OCI-LY7 (cell line): ENCODE measurements around the gene ODAM.

Source experiments
- EZH2phosphoT487 ChIP-seq: fragments of 200-600 bp; sonication (generic); IDR thresholded peaks from 2 replicates; pipeline ENCODE4 v1.6.1; 2018; ENCODE audit warnings: low read depth, borderline replicate concordance, mild to moderate bottlenecking, mixed run types, antibody characterized with exemption, low read length, moderate library complexity, mixed read lengths
- TF ChIP-seq, protein P1 (sequence below): fragments of 200-600 bp; sonication (generic); conservative IDR thresholded peaks from 2 replicates; pipeline ENCODE4 v1.5.1; 2014; ENCODE audit warnings: mild to moderate bottlenecking, antibody characterized with exemption, low read length, moderate library complexity, mixed read lengths

DNA sequence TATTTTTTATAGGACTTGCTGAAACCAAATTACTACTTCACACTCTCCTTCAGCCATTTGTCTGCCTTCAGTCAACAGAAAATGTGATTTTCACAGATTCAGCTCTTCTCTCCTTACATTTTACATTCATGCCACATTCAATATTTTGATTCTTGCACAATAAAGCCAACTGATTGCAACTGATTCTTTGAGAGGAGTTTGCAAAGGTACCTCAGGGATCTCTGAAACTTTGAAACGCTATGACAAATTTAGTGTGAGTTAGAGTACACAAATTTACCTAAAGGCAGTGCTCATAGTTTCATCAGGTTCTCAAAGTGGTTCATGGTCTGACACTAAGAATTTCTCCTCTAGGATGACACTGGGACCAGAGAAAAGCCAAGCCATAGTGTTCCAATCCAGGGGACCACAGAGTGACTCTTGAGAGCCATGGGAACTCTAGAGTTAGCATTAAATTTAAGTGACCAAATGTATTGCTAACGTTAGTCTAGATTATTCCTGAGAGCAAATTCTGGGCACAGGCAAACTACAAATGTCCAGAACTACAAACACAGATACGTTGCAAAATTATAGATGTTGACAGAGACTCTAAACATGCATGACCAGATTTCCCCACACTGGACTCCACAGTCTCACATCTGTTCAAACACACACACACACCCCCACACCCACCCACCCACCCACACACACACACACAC lies 55.9 kb downstream of the ODAM start:
- no peak for TF ChIP-seq EZH2phosphoT487
- TF ChIP-seq, protein P1, sequence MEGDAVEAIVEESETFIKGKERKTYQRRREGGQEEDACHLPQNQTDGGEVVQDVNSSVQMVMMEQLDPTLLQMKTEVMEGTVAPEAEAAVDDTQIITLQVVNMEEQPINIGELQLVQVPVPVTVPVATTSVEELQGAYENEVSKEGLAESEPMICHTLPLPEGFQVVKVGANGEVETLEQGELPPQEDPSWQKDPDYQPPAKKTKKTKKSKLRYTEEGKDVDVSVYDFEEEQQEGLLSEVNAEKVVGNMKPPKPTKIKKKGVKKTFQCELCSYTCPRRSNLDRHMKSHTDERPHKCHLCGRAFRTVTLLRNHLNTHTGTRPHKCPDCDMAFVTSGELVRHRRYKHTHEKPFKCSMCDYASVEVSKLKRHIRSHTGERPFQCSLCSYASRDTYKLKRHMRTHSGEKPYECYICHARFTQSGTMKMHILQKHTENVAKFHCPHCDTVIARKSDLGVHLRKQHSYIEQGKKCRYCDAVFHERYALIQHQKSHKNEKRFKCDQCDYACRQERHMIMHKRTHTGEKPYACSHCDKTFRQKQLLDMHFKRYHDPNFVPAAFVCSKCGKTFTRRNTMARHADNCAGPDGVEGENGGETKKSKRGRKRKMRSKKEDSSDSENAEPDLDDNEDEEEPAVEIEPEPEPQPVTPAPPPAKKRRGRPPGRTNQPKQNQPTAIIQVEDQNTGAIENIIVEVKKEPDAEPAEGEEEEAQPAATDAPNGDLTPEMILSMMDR: no peak
